ENCODE measurements around the gene DDX55.

GRCh38 chr12:123643911-123644310, 42.0 kb downstream of the DDX55 start:
- TF ChIP-seq EZH2 (IDR thresholded peaks at IDR 0.05; ENCODE audit: insufficient read depth, poor library complexity, severe bottlenecking) (no peak), EZH2phosphoT487 (IDR thresholded peaks at IDR 0.05; ENCODE audit: insufficient read depth, low read depth) (no peak)

Measured in GM23248 (cell line).